Mucosa of rectum (tissue), 2 donors: ENCODE data around the gene ST7.

ENCODE experiments used
- H3K27ac ChIP-seq, 2 donors: one replicate each; pipeline ENCODE4 v1.7.0; 2013; ENCODE audit warnings: inconsistent platforms in 2 of 2, low read depth in 2 of 2, low read length in 2 of 2
- H3K27me3 ChIP-seq, 2 donors: one replicate each; pipeline ENCODE4 v1.7.0; 2013; ENCODE audit warnings: low read length in 2 of 2; ENCODE audit not compliant: control insufficient read depth in 2 of 2, insufficient read depth in 2 of 2
- H3K36me3 ChIP-seq, 2 donors: one replicate each; pipeline ENCODE4 v1.7.0; 2013; ENCODE audit warnings: low read length in 2 of 2; ENCODE audit not compliant: control insufficient read depth in 2 of 2, insufficient read depth in 2 of 2
- H3K4me1 ChIP-seq, 2 donors: one replicate each; pipeline ENCODE4 v1.7.0; 2013; ENCODE audit warnings: low read length in 2 of 2, mild to moderate bottlenecking in 1 of 2; ENCODE audit not compliant: control insufficient read depth in 2 of 2, insufficient read depth in 2 of 2
- H3K4me3 ChIP-seq, 2 donors: one replicate each; pipeline ENCODE4 v1.7.0; 2013; ENCODE audit warnings: low read length in 2 of 2
- H3K9ac ChIP-seq, 2 donors: one replicate each; pipeline ENCODE4 v1.7.0; 2013; ENCODE audit warnings: low read length in 2 of 2, low read depth in 1 of 2, mild to moderate bottlenecking in 1 of 2
- H3K9me3 ChIP-seq, 2 donors: one replicate each; pipeline ENCODE4 v1.7.0; 2013; ENCODE audit warnings: low read length in 2 of 2; ENCODE audit not compliant: control insufficient read depth in 2 of 2
- donor health status: healthy.
- donor health status: Normal muscosa, but diverticular disease.

ST7 gene

GRCh38 chr7:117251687-117252086 lies 298.4 kb downstream of the ST7 start:
- no peaks in the 10 kb centered on the region for H3K4me1 ChIP-seq
- no peak overlapping the region for H3K27ac ChIP-seq
- no peak overlapping the region for H3K4me3 ChIP-seq
- H3K9me3 ChIP-seq = no peaks in the 10 kb centered on the region
- no peaks in the 10 kb centered on the region for H3K36me3 ChIP-seq
- no peaks in the 10 kb centered on the region for H3K27me3 ChIP-seq
- H3K9ac ChIP-seq = no peak overlapping the region

GRCh38 chr7:117259615-117260014 lies 306.3 kb downstream of the ST7 start:
- Histone ChIP-seq H3K4me1 (no peaks in the 10 kb centered on the region), H3K4me3 (no peak overlapping the region), H3K9ac (no peak overlapping the region), H3K36me3 (no peaks in the 10 kb centered on the region), H3K27ac (no peak overlapping the region), H3K27me3 (peaks cover 0 to 3% of the 10 kb centered on the region in 2 donors), H3K9me3 (no peaks in the 10 kb centered on the region)

GRCh38 chr7:117262546-117262945 lies 309.2 kb downstream of the ST7 start:
- Histone ChIP-seq H3K36me3 (no peaks in the 10 kb centered on the region), H3K9ac (no peak overlapping the region), H3K4me3 (no peak overlapping the region), H3K27me3 (peaks cover 0 to 3% of the 10 kb centered on the region in 2 donors), H3K27ac (no peak overlapping the region), H3K9me3 (no peaks in the 10 kb centered on the region), H3K4me1 (no peaks in the 10 kb centered on the region)

- H3K27me3 ChIP-seq = peaks cover 0 to 3% of the 10 kb centered on the region in 2 donors
- H3K9me3 ChIP-seq = no peaks in the 10 kb centered on the region
- no peaks in the 10 kb centered on the region for H3K4me1 ChIP-seq
- no peak overlapping the region for H3K4me3 ChIP-seq
- H3K27ac ChIP-seq = no peak overlapping the region
- no peaks in the 10 kb centered on the region for H3K36me3 ChIP-seq
- H3K9ac ChIP-seq = no peak overlapping the region
These were observed 311.4 kb downstream of the ST7 start for GRCh38 chr7:117264716-117265115.

- H3K4me3 ChIP-seq = no peak overlapping the region
- H3K9me3 ChIP-seq = no peaks in the 10 kb centered on the region
These were observed 316.1 kb downstream of the ST7 start for GRCh38 chr7:117269417-117269816.

GRCh38 chr7:117269886-117270285 lies 316.6 kb downstream of the ST7 start:
- no peak overlapping the region for H3K27ac ChIP-seq

More at GRCh38 chr7:117269417-117269816, 316.1 kb downstream of the ST7 start:
- Histone ChIP-seq H3K27ac (no peak overlapping the region), H3K36me3 (no peaks in the 10 kb centered on the region), H3K9ac (no peak overlapping the region), H3K4me1 (no peaks in the 10 kb centered on the region), H3K27me3 (no peaks in the 10 kb centered on the region)

GRCh38 chr7:117270371-117270770 lies 317.1 kb downstream of the ST7 start:
- Histone ChIP-seq H3K4me3 (no peak overlapping the region), H3K9ac (no peak overlapping the region), H3K36me3 (no peaks in the 10 kb centered on the region), H3K27ac (no peak overlapping the region), H3K4me1 (no peaks in the 10 kb centered on the region), H3K9me3 (no peaks in the 10 kb centered on the region), H3K27me3 (no peaks in the 10 kb centered on the region)

More at GRCh38 chr7:117269886-117270285, 316.6 kb downstream of the ST7 start:
- Histone ChIP-seq H3K36me3 (no peaks in the 10 kb centered on the region), H3K4me3 (no peak overlapping the region), H3K9ac (no peak overlapping the region), H3K27me3 (no peaks in the 10 kb centered on the region), H3K4me1 (no peaks in the 10 kb centered on the region), H3K9me3 (no peaks in the 10 kb centered on the region)

- no peak overlapping the region for H3K9ac ChIP-seq
- no peak overlapping the region for H3K4me3 ChIP-seq
- H3K27me3 ChIP-seq = no peaks in the 10 kb centered on the region
- H3K9me3 ChIP-seq = no peaks in the 10 kb centered on the region
- H3K4me1 ChIP-seq = no peaks in the 10 kb centered on the region
- H3K27ac ChIP-seq = no peak overlapping the region
- no peaks in the 10 kb centered on the region for H3K36me3 ChIP-seq
These were observed 318.3 kb downstream of the ST7 start for GRCh38 chr7:117271566-117271965.

GRCh38 chr7:117272017-117272759 lies 318.9 kb downstream of the ST7 start:
- Histone ChIP-seq H3K4me1 (no peaks in the 10 kb centered on the region), H3K4me3 (no peak overlapping the region), H3K36me3 (no peaks in the 10 kb centered on the region), H3K9ac (no peak overlapping the region), H3K27ac (no peak overlapping the region), H3K9me3 (no peaks in the 10 kb centered on the region), H3K27me3 (no peaks in the 10 kb centered on the region)

- no peaks in the 10 kb centered on the region for H3K4me1 ChIP-seq
- no peaks in the 10 kb centered on the region for H3K9me3 ChIP-seq
- H3K4me3 ChIP-seq = no peak overlapping the region
- no peaks in the 10 kb centered on the region for H3K27me3 ChIP-seq
- no peaks in the 10 kb centered on the region for H3K36me3 ChIP-seq
- no peak overlapping the region for H3K27ac ChIP-seq
- no peak overlapping the region for H3K9ac ChIP-seq
These were observed 320.0 kb downstream of the ST7 start for GRCh38 chr7:117273325-117273724.
